Measurements from ENCODE around the gene DPP4.

The DPP4 gene

GRCh38 chr2:162073888-162074631 lies at the start of gene DPP4:
Gene DPP4 (minus strand): TSS chr2:162074215. CDS start chr2:162073981, 234 bp downstream.
- H3K27ac Mint-ChIP-seq = peak within 1 kb of the TSS; percentile 74 to 92
- peaks cover 50% of the 10 kb centered on the region for H3K4me1 Mint-ChIP-seq
- peaks cover 6 to 18% of the 10 kb centered on the region in 2 donors for H3K9me3 Mint-ChIP-seq
- ATAC-seq (peak; percentile 80), DNase-seq (peak; percentile 61 to 69)
- no peaks in the 10 kb centered on the region for H3K27me3 Mint-ChIP-seq
- H3K4me3 Mint-ChIP-seq = peak within 1 kb of the TSS; percentile 94 to 97

GRCh38 chr2:162118166-162119031 lies 44.4 kb upstream of the DPP4 start:
- ATAC-seq (no peak), DNase-seq (no peak)
- H3K4me3 Mint-ChIP-seq = no peak overlapping the region
- H3K4me1 Mint-ChIP-seq = peaks cover 11% of the 10 kb centered on the region
- peaks cover 11 to 13% of the 10 kb centered on the region in 2 donors for H3K9me3 Mint-ChIP-seq
- H3K27ac Mint-ChIP-seq = no peak overlapping the region
- H3K27me3 Mint-ChIP-seq = no peaks in the 10 kb centered on the region

GRCh38 chr2:162116352-162116751 lies 42.3 kb upstream of the DPP4 start:
- H3K27me3 Mint-ChIP-seq = no peaks in the 10 kb centered on the region
- no peak overlapping the region for H3K27ac Mint-ChIP-seq
- H3K4me3 Mint-ChIP-seq = no peak overlapping the region
- H3K4me1 Mint-ChIP-seq = peaks cover 11% of the 10 kb centered on the region
- ATAC-seq = no peak
- no peak for DNase-seq
- H3K9me3 Mint-ChIP-seq = peaks cover 11 to 13% of the 10 kb centered on the region in 2 donors

- ATAC-seq (no peak), DNase-seq (no peak)
- H3K27me3 Mint-ChIP-seq = no peaks in the 10 kb centered on the region
- no peak overlapping the region for H3K27ac Mint-ChIP-seq
- peaks cover 11% of the 10 kb centered on the region for H3K4me1 Mint-ChIP-seq
- no peak overlapping the region for H3K4me3 Mint-ChIP-seq
- H3K9me3 Mint-ChIP-seq = peaks cover 11 to 13% of the 10 kb centered on the region in 2 donors
Measured at GRCh38 chr2:162115076-162115475, 41.1 kb upstream of the DPP4 start.

GRCh38 chr2:162114271-162114670 lies 40.3 kb upstream of the DPP4 start:
- peaks cover 11% of the 10 kb centered on the region for H3K4me1 Mint-ChIP-seq
- ATAC-seq (no peak), DNase-seq (no peak)
- H3K4me3 Mint-ChIP-seq = no peak overlapping the region
- no peak overlapping the region for H3K27ac Mint-ChIP-seq
- H3K27me3 Mint-ChIP-seq = no peaks in the 10 kb centered on the region
- H3K9me3 Mint-ChIP-seq = peaks cover 11 to 13% of the 10 kb centered on the region in 2 donors

- Mint-ChIP-seq H3K4me1 (peaks cover 11% of the 10 kb centered on the region), H3K27me3 (no peaks in the 10 kb centered on the region), H3K27ac (no peak overlapping the region), H3K9me3 (peaks cover 11 to 13% of the 10 kb centered on the region in 2 donors), H3K4me3 (no peak overlapping the region)
- DNase-seq = no peak
- ATAC-seq = no peak
Measured at GRCh38 chr2:162113776-162114168, 39.8 kb upstream of the DPP4 start.

- Mint-ChIP-seq H3K4me1 (peaks cover 7% of the 10 kb centered on the region), H3K4me3 (no peak overlapping the region), H3K27me3 (no peaks in the 10 kb centered on the region), H3K27ac (peak overlapping the region in 1 of 2 donors; percentile 74), H3K9me3 (peaks cover 11 to 13% of the 10 kb centered on the region in 2 donors)
- DNase-seq = no peak
- ATAC-seq = no peak
Measured at GRCh38 chr2:162113088-162113775, 39.2 kb upstream of the DPP4 start.

- no peak overlapping the region for H3K27ac Mint-ChIP-seq
- H3K4me3 Mint-ChIP-seq = no peak overlapping the region
- no peak for ATAC-seq
- DNase-seq = no peak
- no peaks in the 10 kb centered on the region for H3K27me3 Mint-ChIP-seq
- peaks cover 11 to 13% of the 10 kb centered on the region in 2 donors for H3K9me3 Mint-ChIP-seq
- peaks cover 17% of the 10 kb centered on the region for H3K4me1 Mint-ChIP-seq
Measured at GRCh38 chr2:162111958-162112850, 38.2 kb upstream of the DPP4 start.

- Mint-ChIP-seq H3K27ac (no peak overlapping the region), H3K4me3 (no peak overlapping the region), H3K27me3 (no peaks in the 10 kb centered on the region), H3K9me3 (no peaks in the 10 kb centered on the region), H3K4me1 (peaks cover 23% of the 10 kb centered on the region)
- DNase-seq (no peak), ATAC-seq (no peak)
Measured at GRCh38 chr2:162107361-162107901, 33.4 kb upstream of the DPP4 start.

GRCh38 chr2:162106746-162107145 lies 32.7 kb upstream of the DPP4 start:
- Mint-ChIP-seq H3K4me1 (peaks cover 23% of the 10 kb centered on the region), H3K4me3 (no peak overlapping the region), H3K27ac (no peak overlapping the region), H3K27me3 (no peaks in the 10 kb centered on the region), H3K9me3 (no peaks in the 10 kb centered on the region)
- ATAC-seq (no peak), DNase-seq (no peak)

GRCh38 chr2:162106146-162106551 lies 32.1 kb upstream of the DPP4 start:
- Mint-ChIP-seq H3K4me3 (no peak overlapping the region), H3K27me3 (no peaks in the 10 kb centered on the region), H3K9me3 (no peaks in the 10 kb centered on the region), H3K4me1 (peaks cover 23% of the 10 kb centered on the region), H3K27ac (no peak overlapping the region)
- DNase-seq (no peak), ATAC-seq (no peak)

GRCh38 chr2:162103443-162104009 lies 29.5 kb upstream of the DPP4 start:
- no peak for DNase-seq
- H3K4me1 Mint-ChIP-seq = peaks cover 23% of the 10 kb centered on the region

GRCh38 chr2:162100579-162100978 lies 26.6 kb upstream of the DPP4 start:
- Mint-ChIP-seq H3K9me3 (no peaks in the 10 kb centered on the region), H3K27ac (no peak overlapping the region), H3K4me1 (peaks cover 16% of the 10 kb centered on the region), H3K27me3 (no peaks in the 10 kb centered on the region), H3K4me3 (no peak overlapping the region)
- DNase-seq (no peak), ATAC-seq (no peak)

More at GRCh38 chr2:162103443-162104009, 29.5 kb upstream of the DPP4 start:
- Mint-ChIP-seq H3K27me3 (no peaks in the 10 kb centered on the region), H3K4me3 (no peak overlapping the region), H3K27ac (no peak overlapping the region), H3K9me3 (no peaks in the 10 kb centered on the region)
- ATAC-seq = no peak

- ATAC-seq (no peak), DNase-seq (no peak)
- H3K4me3 Mint-ChIP-seq = no peak overlapping the region
- H3K4me1 Mint-ChIP-seq = peaks cover 16% of the 10 kb centered on the region
- no peaks in the 10 kb centered on the region for H3K9me3 Mint-ChIP-seq
- H3K27me3 Mint-ChIP-seq = no peaks in the 10 kb centered on the region
- H3K27ac Mint-ChIP-seq = no peak overlapping the region
Measured at GRCh38 chr2:162099836-162100235, 25.8 kb upstream of the DPP4 start.

Data from stimulated activated naive CD8-positive, alpha-beta T cell treated with anti-CD3 and anti-CD28 coated beads, Interleukin-15, amount 100 ng/mL, for 72 hours (primary cell).